HepG2 (cell line): ENCODE measurements around the gene SERTAD3. TPM values are rescaled to one million over a fixed set of nuclear protein-coding genes. Genes with fewer than 3 reads are reported as not detected.

Experiments used
- DBP ChIP-seq: sonication (generic); formaldehyde crosslinking; IDR thresholded peaks from 2 replicates; pipeline ENCODE4 v1.4.0; 2020; ENCODE audit warnings: missing genetic modification reagents; ENCODE audit errors: not compliant biosample characterization
- HNRNPH1 ChIP-seq: fragments of 200-400 bp; formaldehyde crosslinking; optimal IDR thresholded peaks from 2 replicates; pipeline ENCODE3; 2017; ENCODE audit warnings: mild to moderate bottlenecking, low read depth, low read length
- RERE ChIP-seq: IDR thresholded peaks from 2 replicates; pipeline ENCODE4 v1.6.1; 2016; ENCODE audit warnings: low read depth, missing genetic modification reagents, missing compliant biosample characterization
- SRSF1 ChIP-seq: fragments of 200-400 bp; formaldehyde crosslinking; optimal IDR thresholded peaks from 2 replicates; pipeline ENCODE3; 2017; ENCODE audit warnings: mild to moderate bottlenecking, low read depth, low read length, moderate library complexity
- ZBTB7B ChIP-seq: sonication (generic); formaldehyde crosslinking; IDR thresholded peaks from 2 replicates; pipeline ENCODE4 v1.4.0; 2020; ENCODE audit warnings: missing genetic modification reagents
- ZNF136 ChIP-seq: sonication (generic); formaldehyde crosslinking; IDR thresholded peaks from 2 replicates; pipeline ENCODE4 v1.8.1; 2022; ENCODE audit warnings: low read depth, mild to moderate bottlenecking, moderate library complexity, missing genetic modification reagents
- ZNF24 ChIP-seq: fragments of 450-650 bp; IDR thresholded peaks from 2 replicates; pipeline ENCODE4 v1.6.1; 2017; ENCODE audit warnings: antibody characterized with exemption, mild to moderate bottlenecking
- ZNF33B ChIP-seq: sonication (generic); formaldehyde crosslinking; IDR thresholded peaks from 2 replicates; pipeline ENCODE4 v1.5.1; 2020; ENCODE audit warnings: mild to moderate bottlenecking, missing genetic modification reagents
- ZNF530 ChIP-seq: sonication (generic); formaldehyde crosslinking; IDR thresholded peaks from 2 replicates; pipeline ENCODE4 v1.5.0; 2020; ENCODE audit warnings: low read depth, mild to moderate bottlenecking, missing genetic modification reagents
- ZNF552 ChIP-seq: sonication (generic); formaldehyde crosslinking; IDR thresholded peaks from 2 replicates; pipeline ENCODE4 v1.9.0; 2022; ENCODE audit warnings: missing genetic modification reagents, mild to moderate bottlenecking, borderline replicate concordance
- ZNF569 ChIP-seq: sonication (generic); formaldehyde crosslinking; IDR thresholded peaks from 2 replicates; pipeline ENCODE4 v1.5.0; 2020; ENCODE audit warnings: mild to moderate bottlenecking, missing genetic modification reagents, moderate library complexity, borderline replicate concordance
- ZNF572 ChIP-seq: sonication (generic); formaldehyde crosslinking; IDR thresholded peaks from 2 replicates; pipeline ENCODE4 v1.5.1; 2020; ENCODE audit warnings: mild to moderate bottlenecking, missing genetic modification reagents
- ZNF615 ChIP-seq: sonication (generic); formaldehyde crosslinking; IDR thresholded peaks from 2 replicates; pipeline ENCODE4 v1.5.0; 2020; ENCODE audit warnings: mild to moderate bottlenecking, missing genetic modification reagents, borderline replicate concordance
- ZNF709 ChIP-seq: sonication (generic); formaldehyde crosslinking; IDR thresholded peaks from 2 replicates; pipeline ENCODE4 v1.5.0; 2020; ENCODE audit warnings: mild to moderate bottlenecking, missing genetic modification reagents
- polyA plus RNA-seq, 8 experiments: library from polyadenylated mRNA; depleted of rRNA in 3 of 8; stranded (reverse) in 7 of 8; unstranded in 1 of 8; fragments of >200 nt; fragmentation: Illumina TruSeq in 4 of 8; extraction: Trizol in 4 of 8; gene quantifications; 2 replicates each; pipeline versions ENCODE4 v1.2.1 to v1.2.3, GENCODE V29; 2011 to 2016; ENCODE audit warnings: low read depth in 4 of 8, missing spikeins in 1 of 8, mixed read lengths in 1 of 8; ENCODE audit not compliant: insufficient read depth in 1 of 8
- total RNA-seq, 5 experiments: library from RNA; depleted of rRNA; stranded (reverse); fragments of >200 nt; fragmentation: Illumina TruSeq; extraction: Trizol; gene quantifications; 2 replicates each; pipeline ENCODE4 v1.2.3, GENCODE V29; 2016; ENCODE audit warnings: low read depth in 1 of 5
- TF ChIP-seq, protein P1 (sequence below): sonication (generic); formaldehyde crosslinking; IDR thresholded peaks from 2 replicates; pipeline ENCODE4 v1.5.1; 2020; ENCODE audit warnings: missing genetic modification reagents, mild to moderate bottlenecking, borderline replicate concordance
- TF ChIP-seq, protein P2 (sequence below): IDR thresholded peaks from 2 replicates; pipeline ENCODE4 v1.6.1; 2016; ENCODE audit warnings: control low read depth
- TF ChIP-seq, protein P3 (sequence below), 2 experiments: fragments of 450-650 bp in 1 of 2; sonication (generic) in 1 of 2; formaldehyde crosslinking; IDR thresholded peaks; 2 replicates each; pipeline versions ENCODE4 v1.5.0 to v1.8.0; 2020 to 2022; ENCODE audit warnings: mild to moderate bottlenecking in 1 of 2, missing genetic modification reagents in 1 of 2

The SERTAD3 gene
- total and polyA plus RNA-seq, 2 of the 13 experiments (the other 11 are each of a cell fraction or from before 2014, with no cell fraction given) = 9.6 to 16.9 TPM

DNA sequence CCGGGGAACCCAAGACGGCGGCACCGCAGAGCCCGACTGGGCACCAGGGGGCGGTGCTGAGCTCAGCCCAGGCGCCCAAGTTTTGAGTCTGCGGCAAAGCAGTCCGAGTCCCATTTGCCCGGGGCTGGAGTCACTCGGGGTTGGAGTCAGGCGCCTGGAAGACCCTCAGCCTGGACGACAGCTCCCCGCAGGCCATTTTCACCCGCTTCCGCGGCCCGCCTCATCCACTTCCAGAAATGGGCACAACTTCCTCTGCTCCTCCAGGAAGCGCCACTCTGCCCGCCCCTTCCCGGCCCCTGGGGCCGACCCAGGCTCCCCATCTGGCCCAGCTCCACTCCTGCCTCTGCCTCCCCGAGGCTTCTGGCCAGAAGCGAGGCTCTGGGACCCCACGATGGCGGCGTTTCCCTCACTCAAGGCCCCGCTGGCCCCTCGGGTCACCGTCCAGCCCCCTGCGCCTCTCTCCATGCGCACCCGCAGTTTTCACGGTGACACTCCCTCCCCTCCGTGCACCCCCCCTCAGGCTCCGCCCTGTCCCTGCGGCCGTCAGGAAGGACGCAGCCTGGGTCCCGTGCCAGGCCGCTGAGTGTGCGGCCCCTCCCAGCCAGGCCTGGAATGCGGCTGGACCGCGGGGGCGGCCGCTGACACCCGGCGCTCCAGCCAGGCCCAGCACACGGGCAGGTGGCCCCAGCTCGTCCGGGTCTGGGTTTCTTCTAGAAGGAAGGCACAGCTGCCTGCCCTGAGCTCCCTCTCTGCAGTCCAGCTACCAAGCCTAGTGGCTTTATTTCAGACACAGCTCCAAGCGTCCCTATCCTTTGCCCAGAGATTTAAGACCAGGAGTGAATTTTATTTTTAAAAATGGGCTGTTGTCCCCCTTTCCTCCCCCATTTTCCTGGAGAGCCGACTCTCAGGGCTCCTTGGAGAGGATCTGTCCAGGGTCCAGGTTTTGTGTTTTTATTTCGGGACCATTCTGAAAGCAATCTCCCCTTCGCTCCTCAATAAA lies 23.1 kb downstream of the SERTAD3 start (continued):
- TF ChIP-seq ZBTB7B = peak; percentile 83
- peak; percentile 86 for TF ChIP-seq SRSF1
- no peak for TF ChIP-seq ZNF572 (CRISPR knock-in tag)
- TF ChIP-seq, protein P1, sequence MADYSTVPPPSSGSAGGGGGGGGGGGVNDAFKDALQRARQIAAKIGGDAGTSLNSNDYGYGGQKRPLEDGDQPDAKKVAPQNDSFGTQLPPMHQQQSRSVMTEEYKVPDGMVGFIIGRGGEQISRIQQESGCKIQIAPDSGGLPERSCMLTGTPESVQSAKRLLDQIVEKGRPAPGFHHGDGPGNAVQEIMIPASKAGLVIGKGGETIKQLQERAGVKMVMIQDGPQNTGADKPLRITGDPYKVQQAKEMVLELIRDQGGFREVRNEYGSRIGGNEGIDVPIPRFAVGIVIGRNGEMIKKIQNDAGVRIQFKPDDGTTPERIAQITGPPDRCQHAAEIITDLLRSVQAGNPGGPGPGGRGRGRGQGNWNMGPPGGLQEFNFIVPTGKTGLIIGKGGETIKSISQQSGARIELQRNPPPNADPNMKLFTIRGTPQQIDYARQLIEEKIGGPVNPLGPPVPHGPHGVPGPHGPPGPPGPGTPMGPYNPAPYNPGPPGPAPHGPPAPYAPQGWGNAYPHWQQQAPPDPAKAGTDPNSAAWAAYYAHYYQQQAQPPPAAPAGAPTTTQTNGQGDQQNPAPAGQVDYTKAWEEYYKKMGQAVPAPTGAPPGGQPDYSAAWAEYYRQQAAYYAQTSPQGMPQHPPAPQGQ = no peak
- no peak; the same call in none of the 2 replicates for TF ChIP-seq ZNF552 (CRISPR knock-in tag)
- peak; percentile 87; the same call in 1 of the 2 replicates for TF ChIP-seq ZNF33B (CRISPR knock-in tag)
- TF ChIP-seq ZNF709 = peak; percentile 91
- no peak for TF ChIP-seq HNRNPH1
- no peak for TF ChIP-seq RERE (CRISPR knock-in tag)
- TF ChIP-seq, protein P2, sequence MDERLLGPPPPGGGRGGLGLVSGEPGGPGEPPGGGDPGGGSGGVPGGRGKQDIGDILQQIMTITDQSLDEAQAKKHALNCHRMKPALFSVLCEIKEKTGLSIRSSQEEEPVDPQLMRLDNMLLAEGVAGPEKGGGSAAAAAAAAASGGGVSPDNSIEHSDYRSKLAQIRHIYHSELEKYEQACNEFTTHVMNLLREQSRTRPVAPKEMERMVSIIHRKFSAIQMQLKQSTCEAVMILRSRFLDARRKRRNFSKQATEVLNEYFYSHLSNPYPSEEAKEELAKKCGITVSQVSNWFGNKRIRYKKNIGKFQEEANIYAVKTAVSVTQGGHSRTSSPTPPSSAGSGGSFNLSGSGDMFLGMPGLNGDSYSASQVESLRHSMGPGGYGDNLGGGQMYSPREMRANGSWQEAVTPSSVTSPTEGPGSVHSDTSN (CRISPR knock-in tag) = no peak
- TF ChIP-seq ZNF615 (CRISPR knock-in tag) = no peak
- TF ChIP-seq ZNF530 = no peak
- peak; percentile 80 for TF ChIP-seq ZNF136 (CRISPR knock-in tag)
- TF ChIP-seq ZNF24 = no peak
- no peak for TF ChIP-seq ZNF569 (CRISPR knock-in tag)
- TF ChIP-seq DBP (CRISPR knock-in tag) = no peak
- TF ChIP-seq, protein P3, sequence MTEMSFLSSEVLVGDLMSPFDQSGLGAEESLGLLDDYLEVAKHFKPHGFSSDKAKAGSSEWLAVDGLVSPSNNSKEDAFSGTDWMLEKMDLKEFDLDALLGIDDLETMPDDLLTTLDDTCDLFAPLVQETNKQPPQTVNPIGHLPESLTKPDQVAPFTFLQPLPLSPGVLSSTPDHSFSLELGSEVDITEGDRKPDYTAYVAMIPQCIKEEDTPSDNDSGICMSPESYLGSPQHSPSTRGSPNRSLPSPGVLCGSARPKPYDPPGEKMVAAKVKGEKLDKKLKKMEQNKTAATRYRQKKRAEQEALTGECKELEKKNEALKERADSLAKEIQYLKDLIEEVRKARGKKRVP (CRISPR knock-in tag; IDR thresholded peaks at IDR 0.05) = peak in 1 of 2 experiments; percentile 64; a peak in 2 of 4 replicates
